B cell (primary cell): ENCODE data around the gene VPS45. TPM values are rescaled to one million over a fixed set of nuclear protein-coding genes. Genes with fewer than 3 reads are reported as not detected.

Experiments
- ATAC-seq: fragments of 200-7000 bp; cut with Tn5 transposase; one replicate; pipeline ENCODE4 v1.10.0; 2021; ENCODE audit warnings: low read depth, mild to moderate bottlenecking, moderate number of reproducible peaks, moderate library complexity
- CTCF ChIA-PET: fragments of 350-600 bp; sonication (Branson Sonifier 250); formaldehyde crosslinking; loops from one replicate; lab custom pipeline; 2021; ENCODE audit warnings: antibody characterized with exemption, inconsistent platforms; lab: Charles Lee
- POLR2A ChIA-PET: fragments of 350-600 bp; sonication (Branson Sonifier 250); formaldehyde crosslinking; loops from one replicate; lab custom pipeline; 2021; ENCODE audit warnings: antibody characterized with exemption; lab: Charles Lee
- DNase-seq: peaks from one replicate; pipeline ENCODE4 v3.0.0; 2013
- H2AFZ ChIP-seq: 2 replicates; pipeline ENCODE4 v1.6.1; 2012; ENCODE audit warnings: mild to moderate bottlenecking, low read depth, low read length; ENCODE audit not compliant: insufficient read depth, poor library complexity, severe bottlenecking
- H3K27ac ChIP-seq, 2 donors: 1 replicate in 1 of 2; 2 replicates in 1 of 2; pipeline ENCODE4 v1.5.1; 2012 to 2013; ENCODE audit warnings: low read length in 2 of 2, mild to moderate bottlenecking in 2 of 2, moderate library complexity in 1 of 2
- H3K27me3 ChIP-seq, 4 experiments: fragments of 200-600 bp in 1 of 4; sonication (generic) in 1 of 4; replicated peaks in 1 of 4; 1 replicate in 2 of 4; 2 replicates in 2 of 4; pipeline versions ENCODE4 v1.6.1 to v1.7.0; 2013 to 2016; ENCODE audit warnings: low read length in 3 of 4, mild to moderate bottlenecking in 2 of 4, mixed read lengths in 1 of 4, moderate library complexity in 1 of 4; ENCODE audit not compliant: insufficient read depth in 4 of 4, control insufficient read depth in 3 of 4; ENCODE audit errors: control extremely low read depth in 1 of 4
- H3K36me3 ChIP-seq, 2 experiments: replicated peaks in 1 of 2; 1 replicate in 1 of 2; 2 replicates in 1 of 2; pipeline versions ENCODE4 v1.6.1 to v1.7.1; 2013; ENCODE audit warnings: low read length in 1 of 2; ENCODE audit not compliant: insufficient read depth in 2 of 2, control insufficient read depth in 1 of 2; ENCODE audit errors: control extremely low read depth in 1 of 2, extremely low read depth in 1 of 2
- H3K4me1 ChIP-seq, 2 donors: fragments of 200-600 bp in 1 of 2; sonication (generic) in 1 of 2; 1 replicate in 1 of 2; 2 replicates in 1 of 2; pipeline versions ENCODE4 v1.5.1 to v1.6.1; 2013 to 2017; ENCODE audit warnings: low read length in 2 of 2; ENCODE audit not compliant: control insufficient read depth in 2 of 2, insufficient read depth in 2 of 2
- H3K4me2 ChIP-seq: replicated peaks from 2 replicates; pipeline ENCODE3; 2012; ENCODE audit warnings: mild to moderate bottlenecking, low read depth, low read length; ENCODE audit not compliant: poor library complexity, severe bottlenecking
- H3K4me3 ChIP-seq, 5 experiments: fragments of 200-600 bp in 1 of 5; sonication (generic) in 1 of 5; 1 replicate in 3 of 5; 2 replicates in 2 of 5; pipeline versions ENCODE4 v1.5.1 to v1.7.0; 2011 to 2016; ENCODE audit warnings: low read length in 4 of 5, mild to moderate bottlenecking in 4 of 5, low read depth in 2 of 5, control low read depth in 1 of 5, moderate library complexity in 1 of 5; ENCODE audit not compliant: insufficient read depth in 1 of 5; ENCODE audit errors: control extremely low read depth in 1 of 5, extremely low read depth in 1 of 5
- H3K79me2 ChIP-seq: fragments of 200-600 bp; sonication (generic); one replicate; pipeline ENCODE4 v1.6.0; 2016; ENCODE audit warnings: low read length; ENCODE audit not compliant: control insufficient read depth, insufficient read depth
- H3K9ac ChIP-seq: fragments of 200-600 bp; sonication (generic); 2 replicates; pipeline ENCODE4 v1.6.1; 2017; ENCODE audit warnings: mild to moderate bottlenecking, low read length, moderate library complexity
- H3K9me3 ChIP-seq, 3 donors: one replicate each; pipeline versions ENCODE4 v1.6.1 to v1.7.1; 2013; ENCODE audit warnings: low read length in 2 of 3; ENCODE audit not compliant: control insufficient read depth in 2 of 3, insufficient read depth in 1 of 3; ENCODE audit errors: control extremely low read depth in 1 of 3
- H4K20me1 ChIP-seq: 2 replicates; pipeline ENCODE4 v1.6.0; 2012; ENCODE audit warnings: mild to moderate bottlenecking, low read length; ENCODE audit not compliant: insufficient read depth, control insufficient read depth, poor library complexity, severe bottlenecking
- H3K27ac Mint-ChIP-seq: one replicate; pipeline ENCODE4 v1.8.0; 2021; ENCODE audit warnings: mixed read lengths
- H3K27me3 Mint-ChIP-seq: one replicate; pipeline ENCODE4 v1.8.0; 2021; ENCODE audit warnings: mixed read lengths
- H3K4me1 Mint-ChIP-seq: one replicate; pipeline ENCODE4 v1.8.0; 2021; ENCODE audit warnings: mixed read lengths
- H3K4me3 Mint-ChIP-seq: one replicate; pipeline ENCODE4 v1.8.0; 2021; ENCODE audit warnings: mixed read lengths
- H3K9me3 Mint-ChIP-seq: one replicate; pipeline ENCODE4 v1.8.0; 2022; ENCODE audit warnings: mixed read lengths; ENCODE audit not compliant: insufficient read depth
- EZH2 ChIP-seq: IDR thresholded peaks from 2 replicates; pipeline ENCODE4 v1.6.1; 2012; ENCODE audit warnings: borderline replicate concordance, low read depth, mild to moderate bottlenecking, moderate library complexity, low read length; ENCODE audit not compliant: insufficient read depth, poor library complexity, severe bottlenecking
- WGBS: methylation state at CpG from one replicate; pipeline ENCODE4 v1.1.5; 2013; ENCODE audit warnings: missing lambda C conversion rate; ENCODE audit not compliant: insufficient coverage; 5-methylcytosine and 5-hydroxymethylcytosine counted together
- intact Hi-C: fragments of 100-400 bp; cut with micrococcal nuclease; formaldehyde crosslinking; loops from one replicate; pipeline ENCODE4 v1.10.0; 2022
- polyA plus RNA-seq: library from polyadenylated mRNA; depleted of rRNA; stranded (reverse); fragments of >200 nt; gene quantifications from 2 replicates; pipeline ENCODE4 v1.2.3, GENCODE V29; 2012
- total RNA-seq, 2 donors: library from RNA; stranded (reverse); fragments of 120-200 nt in 1 of 2; gene quantifications; 1 replicate in 1 of 2; 2 replicates in 1 of 2; pipeline versions ENCODE4 v1.2.3 to v1.2.4, GENCODE V29; 2013 to 2022
- TF ChIP-seq, protein P1 (sequence below): fragments of 200-600 bp; IDR thresholded peaks from one replicate; pipeline ENCODE4 v1.8.0; 2022; ENCODE audit warnings: antibody characterized with exemption, mild to moderate bottlenecking

Gene VPS45
- total and polyA plus RNA-seq, 2 donors (not counting 1 experiment from before 2014, with no cell fraction given) = 23.4 to 49.1 TPM

DNA sequence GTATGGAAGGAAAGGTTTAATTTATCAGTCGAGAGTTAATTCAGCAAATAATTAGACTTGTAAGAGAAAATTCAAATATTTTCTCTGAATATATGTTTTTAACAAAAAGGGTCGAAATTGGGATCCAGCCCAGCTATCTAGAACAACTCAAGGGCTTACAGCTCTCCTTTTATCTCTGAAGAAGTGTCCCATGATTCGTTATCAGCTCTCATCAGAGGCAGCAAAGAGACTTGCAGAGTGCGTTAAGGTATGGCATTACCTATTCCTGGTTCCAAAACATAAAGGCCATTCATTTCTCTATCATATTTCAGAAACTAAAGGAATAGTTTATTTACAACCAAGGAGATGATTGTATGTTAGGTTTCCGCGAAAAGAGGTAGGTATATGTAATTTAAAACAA lies 9.4 kb downstream of the VPS45 start:
- no peaks in the 10 kb centered on the region for H4K20me1 ChIP-seq
- no peak for TF ChIP-seq EZH2
- TF ChIP-seq, protein P1, sequence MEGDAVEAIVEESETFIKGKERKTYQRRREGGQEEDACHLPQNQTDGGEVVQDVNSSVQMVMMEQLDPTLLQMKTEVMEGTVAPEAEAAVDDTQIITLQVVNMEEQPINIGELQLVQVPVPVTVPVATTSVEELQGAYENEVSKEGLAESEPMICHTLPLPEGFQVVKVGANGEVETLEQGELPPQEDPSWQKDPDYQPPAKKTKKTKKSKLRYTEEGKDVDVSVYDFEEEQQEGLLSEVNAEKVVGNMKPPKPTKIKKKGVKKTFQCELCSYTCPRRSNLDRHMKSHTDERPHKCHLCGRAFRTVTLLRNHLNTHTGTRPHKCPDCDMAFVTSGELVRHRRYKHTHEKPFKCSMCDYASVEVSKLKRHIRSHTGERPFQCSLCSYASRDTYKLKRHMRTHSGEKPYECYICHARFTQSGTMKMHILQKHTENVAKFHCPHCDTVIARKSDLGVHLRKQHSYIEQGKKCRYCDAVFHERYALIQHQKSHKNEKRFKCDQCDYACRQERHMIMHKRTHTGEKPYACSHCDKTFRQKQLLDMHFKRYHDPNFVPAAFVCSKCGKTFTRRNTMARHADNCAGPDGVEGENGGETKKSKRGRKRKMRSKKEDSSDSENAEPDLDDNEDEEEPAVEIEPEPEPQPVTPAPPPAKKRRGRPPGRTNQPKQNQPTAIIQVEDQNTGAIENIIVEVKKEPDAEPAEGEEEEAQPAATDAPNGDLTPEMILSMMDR = no peak
- 100% methylated on average over 1 of the region's 6 CpGs for WGBS
- no peak overlapping the region for H3K4me3 ChIP-seq
- H3K4me2 ChIP-seq = no peak overlapping the region
- peaks cover 0 to 31% of the 10 kb centered on the region in 2 experiments for H3K36me3 ChIP-seq
- no peaks in the 10 kb centered on the region for H3K9me3 ChIP-seq
- intact Hi-C loops = no loop called here
- H3K4me1 ChIP-seq = peaks cover 7 to 26% of the 10 kb centered on the region in 2 donors
- peaks cover 7% of the 10 kb centered on the region for H3K79me2 ChIP-seq
- POLR2A ChIA-PET = interaction anchor here (0.7 kb wide), 1 partner anchor 117 kb away, joined by 4 read pairs; no protein-coding TSS in a partner anchor
- CTCF ChIA-PET = interaction anchor here (0.5 to 21.1 kb wide), 4 partner anchors 49 to 111 kb away, joined by 3 to 637 read pairs (median 133); no protein-coding TSS in a partner anchor
- Mint-ChIP-seq H3K4me1 (peaks cover 38% of the 10 kb centered on the region), H3K4me3 (no peak overlapping the region), H3K27me3 (no peaks in the 10 kb centered on the region), H3K9me3 (no peaks in the 10 kb centered on the region), H3K27ac (no peak overlapping the region)
- H3K27ac ChIP-seq = no peak overlapping the region
- H2AFZ ChIP-seq = no peak overlapping the region
- ATAC-seq (no peak), DNase-seq (no peak)
- H3K9ac ChIP-seq = no peak overlapping the region
- no peaks in the 10 kb centered on the region for H3K27me3 ChIP-seq

DNA sequence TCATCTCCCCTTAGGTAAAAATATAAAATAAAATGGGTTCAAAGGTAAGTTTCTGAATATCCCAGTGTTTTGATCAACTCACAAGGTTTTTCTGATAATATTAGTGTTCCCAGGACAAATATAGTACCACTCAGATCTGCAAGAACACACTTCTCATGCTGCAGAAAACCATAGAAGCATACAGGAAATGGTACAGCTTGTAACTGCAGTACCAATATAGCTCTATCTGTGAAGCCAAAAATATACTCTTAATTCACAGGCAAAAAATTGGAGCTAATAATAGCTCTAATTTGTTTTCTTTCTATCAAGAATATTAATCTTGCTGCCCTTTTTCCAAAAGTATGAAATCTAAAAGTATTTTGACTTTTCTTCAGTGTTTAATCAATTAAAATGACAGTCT lies 13.2 kb downstream of the VPS45 start:
- Histone ChIP-seq H3K9ac (no peak overlapping the region), H3K4me1 (peaks cover 7 to 23% of the 10 kb centered on the region in 2 donors), H3K36me3 (peaks cover 0 to 40% of the 10 kb centered on the region in 2 experiments), H3K27me3 (no peaks in the 10 kb centered on the region), H3K79me2 (peaks cover 2% of the 10 kb centered on the region), H3K27ac (peak overlapping the region in 1 of 2 donors; percentile 67), H3K9me3 (no peaks in the 10 kb centered on the region), H2AFZ (no peak overlapping the region), H3K4me3 (peak overlapping the region in 1 of 5 experiments; percentile 8), H3K4me2 (peak overlapping the region; percentile 63), H4K20me1 (no peaks in the 10 kb centered on the region)
- peaks cover 33% of the 10 kb centered on the region for H3K4me1 Mint-ChIP-seq
- intact Hi-C loops = no loop called here
- no peaks in the 10 kb centered on the region for H3K27me3 Mint-ChIP-seq
- ChIA-PET POLR2A (no interaction called here), CTCF (interaction anchor here (2.3 to 21.1 kb wide), 2 partner anchors 85 to 106 kb away, joined by 13 to 637 read pairs; no protein-coding TSS in a partner anchor)
- no peaks in the 10 kb centered on the region for H3K9me3 Mint-ChIP-seq
- DNase-seq = no peak
- ATAC-seq = no peak
- TF ChIP-seq, protein P1 = no peak
- no peak for TF ChIP-seq EZH2
- no peak overlapping the region for H3K4me3 Mint-ChIP-seq
- H3K27ac Mint-ChIP-seq = no peak overlapping the region
